ENCODE measurements around the gene FSD1L. TPM values are rescaled to one million over a fixed set of nuclear protein-coding genes. Genes with fewer than 3 reads are reported as not detected.

Gene FSD1L
- total and polyA plus RNA-seq, 2 of the 13 experiments (the other 11 are each of a cell fraction or from before 2014, with no cell fraction given), result 4.1 to 5.1 TPM

DNA sequence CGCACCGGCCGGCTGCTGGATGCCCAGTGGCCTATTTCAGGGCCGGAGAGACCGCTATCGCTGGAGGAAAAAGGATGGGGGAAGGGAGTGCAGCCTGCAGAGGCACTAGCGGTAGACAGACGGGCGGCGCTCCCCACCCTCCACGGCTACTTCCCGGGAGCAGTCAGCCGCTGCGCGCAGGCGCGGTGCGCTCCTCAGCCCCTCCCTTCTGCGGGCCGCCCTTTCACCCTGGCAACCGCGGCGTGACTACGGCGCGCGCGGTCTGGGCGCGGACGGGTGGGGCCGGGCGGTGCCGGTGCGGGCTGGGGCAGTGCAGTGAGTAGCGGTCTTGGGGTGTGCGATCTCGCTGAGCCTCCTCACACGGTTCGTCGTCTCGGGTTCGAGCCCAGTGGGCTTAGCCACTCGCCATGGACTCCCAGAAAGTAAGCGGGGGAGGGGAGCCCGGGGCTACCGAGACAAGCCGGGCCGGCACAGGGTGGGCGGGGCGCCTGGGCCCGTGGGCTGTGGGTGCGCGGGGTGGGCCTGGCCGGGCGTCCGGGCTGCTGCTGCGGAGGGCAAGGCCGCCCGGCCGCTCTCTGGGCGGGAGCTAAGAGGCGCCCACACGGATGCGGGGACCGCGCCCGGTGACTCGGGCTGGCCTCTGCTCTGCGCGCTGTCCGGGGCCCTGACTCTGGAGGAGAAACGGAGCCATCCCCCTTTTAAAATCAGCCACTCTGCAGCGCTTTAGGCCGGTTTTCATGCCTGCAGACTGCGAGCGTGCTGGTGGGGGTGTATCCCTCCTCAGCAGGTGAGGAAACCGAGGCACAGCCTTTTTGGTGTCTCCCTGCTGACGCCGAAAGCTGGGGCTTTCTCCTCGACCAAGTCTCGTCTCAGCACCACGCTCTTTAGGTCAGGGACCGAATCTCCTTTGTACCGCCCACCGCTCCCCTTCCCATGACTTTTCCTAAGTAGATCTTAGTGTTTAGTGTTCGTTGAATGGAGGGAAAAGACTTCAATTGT, at the start of gene FSD1L (continued):
- TF ChIP-seq ZNF709 (CRISPR knock-in tag; IDR thresholded peaks at IDR 0.05) (no peak), SMAD9 (CRISPR knock-in tag; IDR thresholded peaks at IDR 0.05) (no peak), ONECUT2 (CRISPR knock-in tag; IDR thresholded peaks at IDR 0.05) (no peak), ZNF224 (CRISPR knock-in tag; IDR thresholded peaks at IDR 0.05) (peak; percentile 26; the same call in 1 of the 2 replicates), CCAR2 (optimal IDR thresholded peaks at IDR 0.05; ENCODE audit: low read depth, low read length) (no peak), ZNF550 (CRISPR knock-in tag; IDR thresholded peaks at IDR 0.05; ENCODE audit: borderline replicate concordance) (no peak), NFE2L2 (IDR thresholded peaks at IDR 0.05; ENCODE audit: low read length) (no peak), ISL2 (CRISPR knock-in tag; IDR thresholded peaks at IDR 0.05) (peak; percentile 53; the same call in 1 of the 2 replicates), ZFP90 (CRISPR knock-in tag; IDR thresholded peaks at IDR 0.05; ENCODE audit: borderline replicate concordance) (peak; percentile 83; the same call in 1 of the 2 replicates), ZNF781 (CRISPR knock-in tag; IDR thresholded peaks at IDR 0.05; ENCODE audit: borderline replicate concordance, not compliant biosample characterization) (no peak), ZNF34 (CRISPR knock-in tag; IDR thresholded peaks at IDR 0.05; ENCODE audit: borderline replicate concordance) (peak; percentile 96; the same call in 1 of the 2 replicates), TRIM24 (CRISPR knock-in tag; IDR thresholded peaks at IDR 0.05) (no peak; the same call in 1 of the 2 replicates), SNAPC2 (CRISPR knock-in tag; IDR thresholded peaks at IDR 0.05) (no peak), FIP1L1 (IDR thresholded peaks at IDR 0.05; ENCODE audit: borderline replicate concordance, insufficient read depth, low read depth, low read length) (no peak), ZNF20 (CRISPR knock-in tag; IDR thresholded peaks at IDR 0.05) (no peak), ZNF7 (CRISPR knock-in tag; IDR thresholded peaks at IDR 0.05) (no peak)
- TF ChIP-seq, protein P1, sequence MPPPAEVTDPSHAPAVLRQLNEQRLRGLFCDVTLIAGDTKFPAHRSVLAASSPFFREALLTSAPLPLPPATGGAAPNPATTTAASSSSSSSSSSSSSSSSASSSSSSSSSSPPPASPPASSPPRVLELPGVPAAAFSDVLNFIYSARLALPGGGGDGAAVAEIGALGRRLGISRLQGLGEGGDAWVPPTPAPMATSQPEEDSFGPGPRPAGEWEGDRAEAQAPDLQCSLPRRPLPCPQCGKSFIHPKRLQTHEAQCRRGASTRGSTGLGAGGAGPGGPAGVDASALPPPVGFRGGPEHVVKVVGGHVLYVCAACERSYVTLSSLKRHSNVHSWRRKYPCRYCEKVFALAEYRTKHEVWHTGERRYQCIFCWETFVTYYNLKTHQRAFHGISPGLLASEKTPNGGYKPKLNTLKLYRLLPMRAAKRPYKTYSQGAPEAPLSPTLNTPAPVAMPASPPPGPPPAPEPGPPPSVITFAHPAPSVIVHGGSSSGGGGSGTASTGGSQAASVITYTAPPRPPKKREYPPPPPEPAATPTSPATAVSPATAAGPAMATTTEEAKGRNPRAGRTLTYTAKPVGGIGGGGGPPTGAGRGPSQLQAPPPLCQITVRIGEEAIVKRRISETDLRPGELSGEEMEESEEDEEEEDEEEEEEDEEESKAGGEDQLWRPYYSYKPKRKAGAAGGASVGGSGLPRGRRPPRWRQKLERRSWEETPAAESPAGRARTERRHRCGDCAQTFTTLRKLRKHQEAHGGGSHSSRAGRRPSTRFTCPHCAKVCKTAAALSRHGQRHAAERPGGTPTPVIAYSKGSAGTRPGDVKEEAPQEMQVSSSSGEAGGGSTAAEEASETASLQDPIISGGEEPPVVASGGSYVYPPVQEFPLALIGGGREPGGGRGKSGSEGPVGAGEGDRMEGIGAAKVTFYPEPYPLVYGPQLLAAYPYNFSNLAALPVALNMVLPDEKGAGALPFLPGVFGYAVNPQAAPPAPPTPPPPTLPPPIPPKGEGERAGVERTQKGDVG (CRISPR knock-in tag; IDR thresholded peaks at IDR 0.05; ENCODE audit: borderline replicate concordance), result no peak
- TF ChIP-seq, protein P2, sequence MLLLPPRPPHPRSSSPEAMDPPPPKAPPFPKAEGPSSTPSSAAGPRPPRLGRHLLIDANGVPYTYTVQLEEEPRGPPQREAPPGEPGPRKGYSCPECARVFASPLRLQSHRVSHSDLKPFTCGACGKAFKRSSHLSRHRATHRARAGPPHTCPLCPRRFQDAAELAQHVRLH (CRISPR knock-in tag; IDR thresholded peaks at IDR 0.05; ENCODE audit: borderline replicate concordance, low read depth), result peak; percentile 86; the same call in 1 of the 2 replicates
- TF ChIP-seq, protein P3, sequence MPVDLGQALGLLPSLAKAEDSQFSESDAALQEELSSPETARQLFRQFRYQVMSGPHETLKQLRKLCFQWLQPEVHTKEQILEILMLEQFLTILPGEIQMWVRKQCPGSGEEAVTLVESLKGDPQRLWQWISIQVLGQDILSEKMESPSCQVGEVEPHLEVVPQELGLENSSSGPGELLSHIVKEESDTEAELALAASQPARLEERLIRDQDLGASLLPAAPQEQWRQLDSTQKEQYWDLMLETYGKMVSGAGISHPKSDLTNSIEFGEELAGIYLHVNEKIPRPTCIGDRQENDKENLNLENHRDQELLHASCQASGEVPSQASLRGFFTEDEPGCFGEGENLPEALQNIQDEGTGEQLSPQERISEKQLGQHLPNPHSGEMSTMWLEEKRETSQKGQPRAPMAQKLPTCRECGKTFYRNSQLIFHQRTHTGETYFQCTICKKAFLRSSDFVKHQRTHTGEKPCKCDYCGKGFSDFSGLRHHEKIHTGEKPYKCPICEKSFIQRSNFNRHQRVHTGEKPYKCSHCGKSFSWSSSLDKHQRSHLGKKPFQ (CRISPR knock-in tag; IDR thresholded peaks at IDR 0.05; ENCODE audit: insufficient replicate concordance), result no peak
- TF ChIP-seq, protein P4, sequence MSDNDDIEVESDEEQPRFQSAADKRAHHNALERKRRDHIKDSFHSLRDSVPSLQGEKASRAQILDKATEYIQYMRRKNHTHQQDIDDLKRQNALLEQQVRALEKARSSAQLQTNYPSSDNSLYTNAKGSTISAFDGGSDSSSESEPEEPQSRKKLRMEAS (IDR thresholded peaks at IDR 0.05), result peak; percentile 84
- TF ChIP-seq, protein P5, sequence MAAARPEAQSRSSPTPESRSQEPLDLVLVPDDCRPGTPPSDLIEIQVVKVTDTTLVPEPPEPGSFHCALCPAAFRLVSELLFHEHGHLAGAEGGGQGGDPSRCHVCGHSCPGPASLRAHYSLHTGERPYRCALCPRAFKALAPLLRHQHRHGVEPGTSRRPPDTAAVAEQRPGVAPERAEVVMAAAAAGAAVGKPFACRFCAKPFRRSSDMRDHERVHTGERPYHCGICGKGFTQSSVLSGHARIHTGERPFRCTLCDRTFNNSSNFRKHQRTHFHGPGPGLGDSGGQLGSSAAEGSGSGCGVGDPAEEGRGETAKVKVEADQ (CRISPR knock-in tag; IDR thresholded peaks at IDR 0.05; ENCODE audit: borderline replicate concordance), result no peak

All from HepG2 (cell line).